Inflammatory macrophage (primary cell): Measurements from ENCODE around the gene GKN2.
"Not testable (repeated sequence)": the region's sequence is repeated elsewhere in the genome, so short reads cannot be mapped to it uniquely, and the experiment has no call there.

Experiments
- DNase-seq, 2 donors: peaks; one replicate each; pipeline ENCODE4 v3.0.0-alpha.2; 2020 to 2022

GKN2 gene

GRCh38 chr2:68917034-68917718, 35.5 kb downstream of the GKN2 start:
- DNase-seq = no peak

GRCh38 chr2:68916226-68916625, 36.5 kb downstream of the GKN2 start:
- DNase-seq = no peak

- DNase-seq = no peak
These were observed 37.3 kb downstream of the GKN2 start for GRCh38 chr2:68915393-68915792.

DNA sequence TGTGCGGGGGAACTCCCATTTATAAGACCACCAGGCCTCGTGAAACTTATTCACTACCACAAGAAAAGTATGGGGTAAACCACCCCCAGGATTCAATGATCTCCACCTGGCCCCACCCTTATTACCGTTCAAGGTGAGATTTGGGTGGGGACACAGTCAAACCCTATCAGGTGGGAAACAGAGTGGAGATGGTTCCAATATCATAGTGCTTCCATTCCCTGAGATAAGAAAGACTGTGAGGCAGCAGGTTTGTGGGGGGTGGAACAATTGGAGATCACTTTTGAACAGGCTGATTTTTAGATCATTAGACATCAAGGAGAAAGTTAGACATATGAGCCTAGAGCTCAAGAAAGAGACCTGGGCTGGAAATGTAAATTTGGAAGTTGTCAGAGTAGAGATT, 39.3 kb downstream of the GKN2 start:
- DNase-seq = no peak

- DNase-seq = peak; percentile 58 to 78
These were observed 40.0 kb downstream of the GKN2 start for GRCh38 chr2:68912732-68913131.

DNA sequence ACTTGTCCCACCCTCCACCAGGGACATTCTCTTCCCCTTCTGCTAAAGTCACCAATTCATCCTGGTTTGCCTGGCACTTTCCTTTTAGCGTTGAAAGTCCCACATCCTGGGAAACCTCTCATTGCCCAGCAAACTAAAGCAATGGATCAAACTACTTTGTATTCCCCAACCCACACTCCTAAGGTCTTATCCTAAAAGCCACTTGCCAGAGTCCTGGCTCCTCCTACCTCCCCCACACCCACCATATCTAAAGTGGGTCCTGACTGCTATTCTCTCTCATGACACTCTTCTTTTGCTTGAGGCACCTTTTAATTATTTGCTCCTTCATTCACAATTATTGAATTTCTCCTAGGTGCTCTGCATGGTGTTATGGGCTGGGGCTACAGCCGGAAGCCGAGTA, 40.6 kb downstream of the GKN2 start:
- no peak for DNase-seq

DNA sequence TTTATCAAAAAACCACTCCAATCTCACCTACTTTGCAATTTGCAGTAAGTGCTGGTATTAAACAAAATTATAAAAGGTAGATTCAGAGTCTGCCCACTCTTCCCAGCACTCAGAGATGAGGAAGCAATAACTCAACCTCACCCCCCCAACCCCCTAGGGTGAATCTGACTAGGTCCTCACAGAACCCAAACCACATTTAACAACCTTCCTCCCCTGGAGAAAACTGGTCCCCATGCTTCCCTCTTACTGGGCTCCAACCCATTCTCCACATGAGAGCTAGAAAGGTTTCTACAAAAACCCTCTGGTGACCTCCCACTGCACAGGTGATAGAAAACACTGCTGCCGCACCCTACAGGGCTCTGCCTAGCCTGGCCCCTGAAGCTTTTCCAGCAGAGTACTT, 41.0 kb downstream of the GKN2 start:
- no peak for DNase-seq

DNA sequence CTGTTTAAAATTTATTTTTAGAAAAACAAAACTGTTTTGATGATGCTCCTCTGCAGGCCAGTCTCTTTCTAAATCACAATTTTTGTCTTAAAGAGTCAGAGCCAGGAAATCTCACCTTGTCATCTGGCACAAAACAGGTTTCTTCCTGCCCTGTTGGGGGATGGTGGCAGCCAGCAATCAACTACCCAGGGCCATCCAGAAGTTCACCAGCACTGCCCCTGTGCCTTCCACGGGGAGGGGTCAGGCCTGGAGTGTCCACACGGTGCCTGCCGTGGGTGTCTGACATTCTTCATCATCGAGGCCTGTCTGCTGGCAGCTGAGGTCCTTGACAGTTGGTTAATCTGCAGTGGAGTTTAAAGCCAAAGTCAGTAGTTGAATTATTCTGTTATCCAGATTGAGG, 41.4 kb downstream of the GKN2 start:
- DNase-seq = no peak

DNA sequence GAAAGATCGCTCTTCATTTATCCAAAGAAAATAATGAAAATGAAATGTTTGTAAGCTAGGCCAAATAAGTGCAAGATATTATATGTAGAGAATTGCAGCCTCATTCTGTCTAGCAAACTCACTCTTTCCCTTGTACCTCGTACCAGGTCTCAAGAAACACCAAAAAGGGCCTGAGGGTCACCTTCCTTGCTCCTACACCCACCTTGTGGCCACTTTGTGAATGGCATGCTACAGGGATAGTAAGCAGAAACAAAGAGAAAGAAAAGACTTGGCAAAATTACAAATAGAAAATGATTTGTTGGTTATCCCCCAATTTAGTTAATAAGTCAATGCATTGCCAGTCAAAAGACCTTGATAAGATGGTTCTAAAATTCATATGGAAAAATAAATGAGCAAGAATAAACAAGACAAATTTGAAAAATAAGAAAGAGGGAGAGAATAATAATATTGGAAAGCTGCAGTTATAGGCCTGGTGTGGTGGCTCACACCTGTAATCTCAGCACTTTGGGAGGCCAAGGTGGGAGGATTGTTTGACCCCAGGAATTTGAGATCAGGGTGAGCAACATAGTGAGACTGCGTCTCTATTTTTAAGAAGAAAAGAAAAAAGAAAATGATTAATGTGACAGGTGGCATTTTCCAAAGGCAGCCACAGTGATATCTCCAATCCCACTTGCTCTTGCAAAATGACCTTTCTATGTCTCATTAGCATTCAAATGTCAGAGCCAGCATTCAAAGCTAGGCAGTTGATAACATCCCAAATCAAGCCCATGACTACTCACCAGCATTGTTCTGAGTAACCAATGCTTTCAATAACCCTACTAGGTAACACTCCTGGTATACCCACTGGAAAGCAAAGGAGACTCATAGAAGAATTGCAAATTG, 42.7 kb downstream of the GKN2 start:
- DNase-seq = peak; percentile 66

- peak; percentile 65 to 75 for DNase-seq
These were observed 44.2 kb downstream of the GKN2 start for GRCh38 chr2:68908392-68908970.

- DNase-seq = no peak
These were observed 44.8 kb downstream of the GKN2 start for GRCh38 chr2:68907920-68908253.

DNA sequence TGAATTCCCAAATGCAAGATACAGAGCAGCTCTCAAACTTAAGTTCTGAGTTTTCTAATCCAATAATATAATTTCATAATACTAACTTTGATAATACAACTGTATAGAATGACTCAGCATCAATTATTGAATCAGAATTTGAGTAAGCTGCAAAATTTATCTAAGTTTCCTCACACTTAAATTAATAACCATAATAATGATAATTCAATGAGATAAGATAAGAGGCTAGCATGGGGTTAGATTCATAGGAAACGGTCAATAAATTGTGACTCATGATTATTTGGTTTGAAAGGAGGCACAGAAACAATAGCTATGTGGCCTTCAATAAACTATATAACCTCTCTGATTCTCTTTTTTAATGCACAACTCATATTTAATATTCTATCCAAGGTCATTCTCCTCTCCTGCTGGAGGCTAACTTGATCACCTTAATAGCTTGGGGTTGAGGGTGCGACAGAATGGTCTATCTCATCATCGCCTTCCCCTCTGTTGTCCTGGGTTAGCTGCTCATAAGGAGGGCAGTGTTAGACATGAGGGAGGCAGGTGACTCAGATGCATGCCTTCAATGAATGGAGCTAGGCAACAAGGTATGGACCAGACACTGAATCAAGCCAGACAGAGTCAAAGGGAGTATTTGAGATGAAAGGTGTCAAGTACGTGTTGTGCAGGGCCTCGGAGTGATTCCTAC, 45.3 kb downstream of the GKN2 start:
- no peak for DNase-seq

DNA sequence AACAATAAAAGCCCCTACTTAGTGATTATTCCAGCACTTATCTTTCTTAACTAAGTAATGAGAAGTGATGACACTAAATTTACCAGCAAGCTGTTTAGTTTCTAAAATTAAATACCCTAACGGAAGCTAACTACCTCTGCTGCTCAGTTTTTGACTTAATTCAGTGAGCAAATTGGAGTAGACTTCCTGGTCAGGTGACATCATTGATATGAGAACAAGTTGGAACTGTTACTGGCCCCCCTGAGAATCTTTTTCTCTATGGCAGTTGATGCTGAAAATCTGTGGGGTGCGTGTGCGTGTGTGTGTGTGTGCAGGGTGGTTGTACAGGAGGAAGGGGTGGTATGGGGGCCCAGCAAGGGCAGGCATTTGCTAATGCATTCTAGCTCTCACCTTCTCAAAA, 46.0 kb downstream of the GKN2 start:
- no peak for DNase-seq

DNA sequence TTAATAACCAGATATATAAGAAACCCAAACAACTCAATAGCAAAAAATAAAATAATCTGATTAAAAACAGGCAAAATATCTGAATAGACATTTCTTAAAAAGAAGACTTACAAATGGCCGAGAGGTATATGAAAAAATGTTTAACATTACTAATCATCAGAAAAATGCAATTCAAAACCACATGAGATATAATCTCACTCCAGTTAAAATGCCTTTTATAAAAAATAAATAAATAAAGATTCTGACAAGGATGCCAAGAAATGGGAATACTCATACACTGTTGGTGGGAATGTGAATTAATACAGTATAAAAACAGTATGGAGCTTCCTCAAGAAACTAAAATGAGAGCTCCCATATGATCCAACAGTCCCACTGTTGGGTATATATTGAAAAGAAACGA, 47.6 kb downstream of the GKN2 start:
- DNase-seq = no peak

- DNase-seq = no peak
These were observed 51.1 kb downstream of the GKN2 start for GRCh38 chr2:68901561-68901960.

DNA sequence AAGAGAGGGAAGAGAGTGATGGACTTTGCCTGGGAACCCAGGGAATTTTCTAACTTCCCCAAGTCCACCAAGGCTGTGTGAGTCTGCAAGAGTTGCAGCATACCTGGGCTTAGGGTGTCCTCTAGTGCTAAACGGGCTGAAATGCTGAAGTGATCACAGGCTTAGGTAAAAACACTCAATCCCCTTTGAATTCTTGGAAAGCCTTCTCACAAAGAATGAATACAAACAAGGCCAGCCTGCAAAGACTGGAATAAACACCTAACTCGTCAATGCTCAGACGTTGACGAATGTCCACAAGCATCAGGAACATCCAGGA, 51.5 kb downstream of the GKN2 start:
- DNase-seq = peak in 1 of 2 donors; percentile 22

DNA sequence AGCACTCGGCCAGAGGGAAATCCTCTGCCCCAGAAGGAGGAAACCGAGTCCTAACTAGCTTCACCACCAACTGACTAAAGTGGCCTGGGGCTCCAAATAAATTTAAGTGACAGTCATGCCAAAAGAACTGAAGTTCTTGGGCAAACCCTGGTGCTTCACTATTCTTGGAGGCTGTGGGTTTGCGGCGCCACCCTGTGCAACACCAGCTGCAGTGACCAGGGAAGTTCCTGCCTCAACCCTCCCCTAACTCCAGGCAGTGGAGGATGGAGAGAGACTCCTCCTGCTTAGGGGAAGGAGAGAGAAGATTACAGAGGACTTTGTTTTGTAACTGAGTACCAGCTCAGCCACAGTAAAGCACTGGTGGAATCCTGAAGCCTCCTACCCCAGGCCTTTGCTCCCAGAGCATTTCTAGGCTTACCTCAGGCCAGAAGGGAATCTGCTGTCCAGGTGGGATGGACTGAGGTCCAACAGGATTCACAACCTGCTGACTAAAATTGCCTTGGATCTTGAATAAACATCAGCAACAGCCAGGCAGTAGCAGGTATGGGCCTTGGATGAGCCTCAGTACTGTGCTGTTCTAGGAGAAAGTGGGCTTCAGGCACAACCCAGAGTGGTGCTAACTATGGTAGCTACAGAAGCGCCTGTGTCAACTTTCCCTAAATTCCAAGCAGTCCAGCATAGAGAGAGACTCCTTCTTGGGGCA, 52.0 kb downstream of the GKN2 start:
- DNase-seq = peak; percentile 25 to 30

DNA sequence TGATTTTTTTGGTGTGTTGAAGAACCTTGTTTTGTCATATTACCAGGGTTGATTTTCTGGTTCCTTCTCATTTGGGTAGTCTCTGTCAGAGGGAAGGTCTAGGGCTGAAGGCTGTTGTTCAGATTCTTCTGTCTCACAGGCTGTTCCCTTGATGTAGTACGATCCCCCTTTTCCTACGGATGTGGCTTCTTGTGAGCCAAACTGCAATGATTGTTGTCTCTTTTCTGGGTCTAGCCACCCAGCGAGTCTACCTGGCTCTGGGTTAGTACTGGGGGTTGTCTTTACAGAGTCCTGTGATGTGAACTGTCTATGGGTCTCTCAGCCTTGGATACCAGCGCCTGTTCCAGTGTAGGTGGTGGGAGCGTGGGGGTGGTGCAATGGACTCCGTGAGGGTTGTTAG, 56.7 kb downstream of the GKN2 start:
- DNase-seq = not testable (repeated sequence)
